DMS153 treated with DMSO at 0.1 percent for 48 hours (cell line): ENCODE measurements around the gene MAD1L1.

Source experiments
- DNase-seq: peaks from one replicate; lab custom pipeline; 2025; ENCODE audit not compliant: unreplicated experiment; lab: John Stamatoyannopoulos, UW

The MAD1L1 gene

GRCh38 chr7:1919539-1920265, 313.0 kb downstream of the MAD1L1 start:
- no peak for DNase-seq

GRCh38 chr7:1918881-1919525, 313.7 kb downstream of the MAD1L1 start:
- no peak for DNase-seq

- DNase-seq = no peak
Measured at GRCh38 chr7:1918063-1918645, 314.6 kb downstream of the MAD1L1 start.

- no peak for DNase-seq
Measured at GRCh38 chr7:1917221-1918062, 315.3 kb downstream of the MAD1L1 start.

GRCh38 chr7:1916601-1916970, 316.2 kb downstream of the MAD1L1 start:
- no peak for DNase-seq

GRCh38 chr7:1915956-1916600, 316.7 kb downstream of the MAD1L1 start:
- DNase-seq = no peak

GRCh38 chr7:1915326-1915725, 317.4 kb downstream of the MAD1L1 start:
- no peak for DNase-seq

- no peak for DNase-seq
Measured at GRCh38 chr7:1914743-1915142, 318.0 kb downstream of the MAD1L1 start.

- no peak for DNase-seq
Measured at GRCh38 chr7:1914321-1914720, 318.4 kb downstream of the MAD1L1 start.

GRCh38 chr7:1913466-1914282, 319.1 kb downstream of the MAD1L1 start:
- no peak for DNase-seq

GRCh38 chr7:1912593-1913465, 319.9 kb downstream of the MAD1L1 start:
- DNase-seq = no peak

- DNase-seq = no peak
Measured at GRCh38 chr7:1911571-1911970, 321.2 kb downstream of the MAD1L1 start.

- no peak for DNase-seq
Measured at GRCh38 chr7:1910827-1911226, 321.9 kb downstream of the MAD1L1 start.

- DNase-seq = no peak
Measured at GRCh38 chr7:1910081-1910685, 322.6 kb downstream of the MAD1L1 start.

GRCh38 chr7:1909476-1909875, 323.3 kb downstream of the MAD1L1 start:
- no peak for DNase-seq

GRCh38 chr7:1908823-1909420, 323.8 kb downstream of the MAD1L1 start:
- no peak for DNase-seq

- DNase-seq = no peak
Measured at GRCh38 chr7:1907751-1908365, 324.9 kb downstream of the MAD1L1 start.
